B cell (primary cell): ENCODE data around the gene TM9SF2. TPM values are rescaled to one million over a fixed set of nuclear protein-coding genes. Genes with fewer than 3 reads are reported as not detected.

Experiments used
- ATAC-seq: fragments of 200-7000 bp; cut with Tn5 transposase; one replicate; pipeline ENCODE4 v1.10.0; 2021; ENCODE audit warnings: low read depth, mild to moderate bottlenecking, moderate number of reproducible peaks, moderate library complexity
- CTCF ChIA-PET: fragments of 350-600 bp; sonication (Branson Sonifier 250); formaldehyde crosslinking; loops from one replicate; lab custom pipeline; 2021; ENCODE audit warnings: antibody characterized with exemption, inconsistent platforms; lab: Charles Lee
- POLR2A ChIA-PET: fragments of 350-600 bp; sonication (Branson Sonifier 250); formaldehyde crosslinking; loops from one replicate; lab custom pipeline; 2021; ENCODE audit warnings: antibody characterized with exemption; lab: Charles Lee
- DNase-seq: peaks from one replicate; pipeline ENCODE4 v3.0.0; 2013
- H2AFZ ChIP-seq: 2 replicates; pipeline ENCODE4 v1.6.1; 2012; ENCODE audit warnings: mild to moderate bottlenecking, low read depth, low read length; ENCODE audit not compliant: insufficient read depth, poor library complexity, severe bottlenecking
- H3K27ac ChIP-seq, 2 donors: 1 replicate in 1 of 2; 2 replicates in 1 of 2; pipeline ENCODE4 v1.5.1; 2012 to 2013; ENCODE audit warnings: low read length in 2 of 2, mild to moderate bottlenecking in 2 of 2, moderate library complexity in 1 of 2
- H3K27me3 ChIP-seq, 4 experiments: fragments of 200-600 bp in 1 of 4; sonication (generic) in 1 of 4; replicated peaks in 1 of 4; 1 replicate in 2 of 4; 2 replicates in 2 of 4; pipeline versions ENCODE4 v1.6.1 to v1.7.0; 2013 to 2016; ENCODE audit warnings: low read length in 3 of 4, mild to moderate bottlenecking in 2 of 4, mixed read lengths in 1 of 4, moderate library complexity in 1 of 4; ENCODE audit not compliant: insufficient read depth in 4 of 4, control insufficient read depth in 3 of 4; ENCODE audit errors: control extremely low read depth in 1 of 4
- H3K36me3 ChIP-seq, 2 experiments: replicated peaks in 1 of 2; 1 replicate in 1 of 2; 2 replicates in 1 of 2; pipeline versions ENCODE4 v1.6.1 to v1.7.1; 2013; ENCODE audit warnings: low read length in 1 of 2; ENCODE audit not compliant: insufficient read depth in 2 of 2, control insufficient read depth in 1 of 2; ENCODE audit errors: control extremely low read depth in 1 of 2, extremely low read depth in 1 of 2
- H3K4me1 ChIP-seq, 2 donors: fragments of 200-600 bp in 1 of 2; sonication (generic) in 1 of 2; 1 replicate in 1 of 2; 2 replicates in 1 of 2; pipeline versions ENCODE4 v1.5.1 to v1.6.1; 2013 to 2017; ENCODE audit warnings: low read length in 2 of 2; ENCODE audit not compliant: control insufficient read depth in 2 of 2, insufficient read depth in 2 of 2
- H3K4me2 ChIP-seq: replicated peaks from 2 replicates; pipeline ENCODE3; 2012; ENCODE audit warnings: mild to moderate bottlenecking, low read depth, low read length; ENCODE audit not compliant: poor library complexity, severe bottlenecking
- H3K4me3 ChIP-seq, 5 experiments: fragments of 200-600 bp in 1 of 5; sonication (generic) in 1 of 5; 1 replicate in 3 of 5; 2 replicates in 2 of 5; pipeline versions ENCODE4 v1.5.1 to v1.7.0; 2011 to 2016; ENCODE audit warnings: low read length in 4 of 5, mild to moderate bottlenecking in 4 of 5, low read depth in 2 of 5, control low read depth in 1 of 5, moderate library complexity in 1 of 5; ENCODE audit not compliant: insufficient read depth in 1 of 5; ENCODE audit errors: control extremely low read depth in 1 of 5, extremely low read depth in 1 of 5
- H3K79me2 ChIP-seq: fragments of 200-600 bp; sonication (generic); one replicate; pipeline ENCODE4 v1.6.0; 2016; ENCODE audit warnings: low read length; ENCODE audit not compliant: control insufficient read depth, insufficient read depth
- H3K9ac ChIP-seq: fragments of 200-600 bp; sonication (generic); 2 replicates; pipeline ENCODE4 v1.6.1; 2017; ENCODE audit warnings: mild to moderate bottlenecking, low read length, moderate library complexity
- H3K9me3 ChIP-seq, 3 donors: one replicate each; pipeline versions ENCODE4 v1.6.1 to v1.7.1; 2013; ENCODE audit warnings: low read length in 2 of 3; ENCODE audit not compliant: control insufficient read depth in 2 of 3, insufficient read depth in 1 of 3; ENCODE audit errors: control extremely low read depth in 1 of 3
- H4K20me1 ChIP-seq: 2 replicates; pipeline ENCODE4 v1.6.0; 2012; ENCODE audit warnings: mild to moderate bottlenecking, low read length; ENCODE audit not compliant: insufficient read depth, control insufficient read depth, poor library complexity, severe bottlenecking
- H3K27ac Mint-ChIP-seq: one replicate; pipeline ENCODE4 v1.8.0; 2021; ENCODE audit warnings: mixed read lengths
- H3K27me3 Mint-ChIP-seq: one replicate; pipeline ENCODE4 v1.8.0; 2021; ENCODE audit warnings: mixed read lengths
- H3K4me1 Mint-ChIP-seq: one replicate; pipeline ENCODE4 v1.8.0; 2021; ENCODE audit warnings: mixed read lengths
- H3K4me3 Mint-ChIP-seq: one replicate; pipeline ENCODE4 v1.8.0; 2021; ENCODE audit warnings: mixed read lengths
- H3K9me3 Mint-ChIP-seq: one replicate; pipeline ENCODE4 v1.8.0; 2022; ENCODE audit warnings: mixed read lengths; ENCODE audit not compliant: insufficient read depth
- CTCF ChIP-seq: fragments of 200-600 bp; IDR thresholded peaks from one replicate; pipeline ENCODE4 v1.8.0; 2022; ENCODE audit warnings: antibody characterized with exemption, mild to moderate bottlenecking
- EZH2 ChIP-seq: IDR thresholded peaks from 2 replicates; pipeline ENCODE4 v1.6.1; 2012; ENCODE audit warnings: borderline replicate concordance, low read depth, mild to moderate bottlenecking, moderate library complexity, low read length; ENCODE audit not compliant: insufficient read depth, poor library complexity, severe bottlenecking
- WGBS: methylation state at CpG from one replicate; pipeline ENCODE4 v1.1.5; 2013; ENCODE audit warnings: missing lambda C conversion rate; ENCODE audit not compliant: insufficient coverage; 5-methylcytosine and 5-hydroxymethylcytosine counted together
- intact Hi-C: fragments of 100-400 bp; cut with micrococcal nuclease; formaldehyde crosslinking; loops from one replicate; pipeline ENCODE4 v1.10.0; 2022
- polyA plus RNA-seq: library from polyadenylated mRNA; depleted of rRNA; stranded (reverse); fragments of >200 nt; gene quantifications from 2 replicates; pipeline ENCODE4 v1.2.3, GENCODE V29; 2012
- total RNA-seq, 2 donors: library from RNA; stranded (reverse); fragments of 120-200 nt in 1 of 2; gene quantifications; 1 replicate in 1 of 2; 2 replicates in 1 of 2; pipeline versions ENCODE4 v1.2.3 to v1.2.4, GENCODE V29; 2013 to 2022

The TM9SF2 gene
- total and polyA plus RNA-seq, 2 donors (not counting 1 experiment from before 2014, with no cell fraction given): 20.2 to 63.6 TPM

DNA sequence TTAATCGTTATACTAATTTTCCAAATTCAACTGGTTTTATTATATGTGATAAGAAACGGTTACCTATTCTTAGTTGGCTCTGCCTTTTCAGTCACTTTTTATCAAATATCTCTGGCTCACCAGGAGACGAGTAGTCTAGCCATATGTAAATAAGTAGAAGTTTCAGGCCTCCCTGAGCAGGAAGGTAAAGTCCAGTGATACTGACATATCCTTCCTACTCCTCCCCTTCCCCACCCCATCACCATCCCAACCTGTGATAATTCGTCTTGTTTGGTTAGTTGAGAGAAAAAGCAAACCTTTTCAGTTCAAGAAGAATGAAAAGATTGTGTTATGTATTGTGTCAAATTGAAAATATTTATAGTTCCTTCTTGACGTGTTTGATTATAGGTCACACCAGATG lies 53.9 kb downstream of the TM9SF2 start:
- Histone ChIP-seq H3K36me3 (peaks cover 7 to 80% of the 10 kb centered on the region in 2 experiments), H3K4me2 (no peak overlapping the region), H3K4me1 (no peaks in the 10 kb centered on the region), H3K9ac (no peak overlapping the region), H3K79me2 (no peaks in the 10 kb centered on the region), H3K27me3 (no peaks in the 10 kb centered on the region), H2AFZ (no peak overlapping the region), H3K9me3 (no peaks in the 10 kb centered on the region), H4K20me1 (peaks cover 9% of the 10 kb centered on the region), H3K27ac (peak overlapping the region in 1 of 2 donors; percentile 35), H3K4me3 (no peak overlapping the region)
- TF ChIP-seq CTCF: no peak
- TF ChIP-seq EZH2: no peak
- no peaks in the 10 kb centered on the region for H3K9me3 Mint-ChIP-seq
- ChIA-PET POLR2A (no interaction called here), CTCF (no interaction called here)
- H3K4me1 Mint-ChIP-seq: peaks cover 11% of the 10 kb centered on the region
- H3K27me3 Mint-ChIP-seq: no peaks in the 10 kb centered on the region
- no peak overlapping the region for H3K27ac Mint-ChIP-seq
- no peak for ATAC-seq
- intact Hi-C loops: no loop called here
- no peak overlapping the region for H3K4me3 Mint-ChIP-seq
- DNase-seq: no peak
- WGBS: no CpG with 5 or more reads among the region's 5 CpGs

- Histone ChIP-seq H3K9me3 (no peaks in the 10 kb centered on the region), H3K4me1 (no peaks in the 10 kb centered on the region), H3K36me3 (peaks cover 15 to 79% of the 10 kb centered on the region in 2 experiments), H3K4me3 (no peak overlapping the region), H3K79me2 (no peaks in the 10 kb centered on the region), H3K4me2 (no peak overlapping the region), H4K20me1 (peaks cover 9% of the 10 kb centered on the region), H3K27ac (no peak overlapping the region), H3K9ac (no peak overlapping the region), H2AFZ (no peak overlapping the region), H3K27me3 (no peaks in the 10 kb centered on the region)
- no peak overlapping the region for H3K27ac Mint-ChIP-seq
- no peaks in the 10 kb centered on the region for H3K27me3 Mint-ChIP-seq
- H3K9me3 Mint-ChIP-seq: no peaks in the 10 kb centered on the region
- DNase-seq (no peak), ATAC-seq (no peak)
- peaks cover 6% of the 10 kb centered on the region for H3K4me1 Mint-ChIP-seq
- TF ChIP-seq EZH2: no peak
- no peak for TF ChIP-seq CTCF
- ChIA-PET POLR2A (no interaction called here), CTCF (interaction anchor here (1.4 kb wide), 1 partner anchor 8 kb away, joined by 3 read pairs; no protein-coding TSS in a partner anchor)
- no CpG with 5 or more reads among the region's 7 CpGs for WGBS
- no peak overlapping the region for H3K4me3 Mint-ChIP-seq
- intact Hi-C loops: no loop called here
Measured at GRCh38 chr13:99556867-99557443, 55.7 kb downstream of the TM9SF2 start.
